ENCODE measurements around the gene CMKLR1.

- TF ChIP-seq POLR2A (IDR thresholded peaks at IDR 0.05) (no peak), CTCF (IDR thresholded peaks at IDR 0.05) (no peak), EP300 (IDR thresholded peaks at IDR 0.05) (no peak)
Observed at GRCh38 chr12:108365324-108365723, 26.2 kb upstream of the CMKLR1 start.
